GM19351 (cell line): ENCODE results near the gene CFAP97D2.
A peak's percentile ranks its signal among the peaks of the same experiment; 100 is the strongest.
"Not testable (repeated sequence)": the region's sequence is repeated elsewhere in the genome, so short reads cannot be mapped to it uniquely, and the experiment has no call there.

Experiments
- ATAC-seq: cut with Tn5 transposase; IDR thresholded peaks from one replicate; pipeline ENCODE4 v1.9.1; 2021; ENCODE audit warnings: mild to moderate bottlenecking, moderate library complexity; ENCODE audit not compliant: unreplicated experiment

CFAP97D2 gene

DNA sequence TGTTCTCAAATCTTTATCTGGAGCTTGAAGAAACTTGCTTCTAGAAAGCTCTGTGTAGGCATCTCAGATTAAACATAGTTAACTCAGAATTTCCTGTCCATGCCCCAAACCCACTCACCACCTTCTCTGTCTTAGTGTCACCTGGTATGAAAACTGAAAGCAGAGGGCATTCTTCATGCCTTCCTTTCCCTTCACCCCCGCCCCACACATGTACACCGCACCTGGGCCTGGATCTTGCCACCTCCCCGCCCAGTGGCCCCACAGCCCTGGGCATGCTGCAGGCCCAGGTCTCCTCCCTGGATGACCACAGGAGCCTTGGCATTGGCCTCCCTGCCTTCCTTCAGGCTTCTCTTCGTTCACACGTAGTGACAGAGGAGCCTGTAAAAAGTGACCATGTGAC lies 15.8 kb downstream of the CFAP97D2 start:
- ATAC-seq, result no peak

GRCh38 chr13:114196629-114197028 lies 17.6 kb downstream of the CFAP97D2 start:
- ATAC-seq, result no peak

GRCh38 chr13:114198556-114198955 lies 19.5 kb downstream of the CFAP97D2 start:
- no peak for ATAC-seq

GRCh38 chr13:114199526-114199925 lies 20.5 kb downstream of the CFAP97D2 start:
- ATAC-seq, result not testable (repeated sequence)

GRCh38 chr13:114199954-114200353 lies 20.9 kb downstream of the CFAP97D2 start:
- no peak for ATAC-seq

DNA sequence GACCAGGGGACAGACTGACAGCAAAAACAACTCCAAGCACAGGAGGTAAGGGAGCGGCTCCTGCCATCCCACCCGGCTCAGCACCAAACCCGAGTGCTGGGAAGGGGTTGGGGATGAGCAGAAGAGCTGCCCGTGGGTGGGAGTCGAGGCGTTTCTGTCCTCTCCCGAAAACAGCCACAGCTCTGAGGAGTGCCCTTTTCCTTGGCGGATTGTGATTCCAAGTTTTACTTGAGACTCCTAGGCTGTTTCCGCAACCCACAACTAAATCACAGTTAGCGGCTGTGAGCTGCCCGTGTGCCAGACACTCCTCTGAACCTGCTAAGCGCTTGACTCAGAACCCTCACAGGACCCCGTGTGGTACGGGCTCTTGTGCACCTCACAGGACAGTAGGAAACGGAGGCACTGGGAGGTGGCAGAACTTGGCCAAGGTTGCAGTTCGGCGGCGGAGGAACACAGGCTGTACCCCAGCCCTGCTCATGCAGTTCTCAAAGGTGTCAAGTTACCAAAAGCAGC lies 21.4 kb downstream of the CFAP97D2 start:
- ATAC-seq, result no peak

- no peak for ATAC-seq
Measured at GRCh38 chr13:114202581-114202980, 23.5 kb downstream of the CFAP97D2 start.

- no peak for ATAC-seq
Measured at GRCh38 chr13:114203536-114203935, 24.5 kb downstream of the CFAP97D2 start.

GRCh38 chr13:114204894-114205293 lies 25.8 kb downstream of the CFAP97D2 start:
- no peak for ATAC-seq

- ATAC-seq, result no peak
Measured at GRCh38 chr13:114208134-114208533, 29.1 kb downstream of the CFAP97D2 start.

DNA sequence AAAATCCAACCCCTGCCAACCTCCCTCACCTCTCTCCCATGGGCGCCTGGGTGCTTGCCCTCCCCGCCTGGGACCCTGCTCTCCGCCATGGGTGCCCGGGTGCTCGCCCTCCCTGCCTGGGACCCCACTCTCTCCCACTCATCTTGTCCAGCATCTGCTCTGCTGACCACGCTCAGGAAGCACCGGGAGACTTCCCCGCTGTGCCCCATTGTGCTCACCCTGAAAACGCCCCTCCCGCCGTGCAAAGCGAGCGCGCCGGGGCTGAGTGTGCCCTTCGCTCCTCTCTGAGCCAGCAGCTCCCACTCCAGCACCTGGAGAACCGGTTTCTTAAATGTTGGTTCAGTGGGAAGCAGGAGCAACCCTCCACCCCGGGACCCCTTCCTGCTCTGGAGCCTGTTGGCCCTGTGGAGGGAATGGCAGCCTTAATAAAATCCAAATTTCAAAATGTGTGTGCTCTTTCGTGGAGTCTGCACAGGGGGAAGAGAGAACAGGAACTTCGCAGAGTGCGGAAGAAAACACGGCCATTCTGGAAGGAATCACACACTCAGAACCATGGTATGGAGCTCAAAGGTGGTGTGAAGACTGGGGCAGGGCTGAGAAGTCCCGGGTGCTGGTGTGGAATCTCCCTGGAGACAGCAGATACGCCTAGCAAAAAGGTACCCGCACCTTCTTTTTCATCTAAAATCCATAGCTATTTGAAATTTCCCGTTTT lies 32.5 kb downstream of the CFAP97D2 start:
- ATAC-seq, result no peak

DNA sequence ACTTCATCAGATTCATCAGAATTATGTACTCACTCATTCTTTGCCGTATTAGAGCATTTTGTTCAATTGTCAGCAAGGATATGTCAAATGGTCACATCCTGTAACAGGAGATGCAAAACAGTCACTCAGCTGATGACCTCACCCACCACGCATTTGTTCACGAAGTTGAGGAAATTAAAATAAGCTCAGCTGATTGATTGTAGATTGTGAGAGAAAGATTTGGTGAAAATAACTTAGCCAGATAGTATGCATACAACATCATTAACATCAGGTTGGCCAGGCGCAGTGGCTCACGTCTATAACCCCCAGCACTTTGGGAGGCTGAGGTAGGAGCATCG lies 33.1 kb downstream of the CFAP97D2 start:
- ATAC-seq, result no peak

GRCh38 chr13:114213980-114214379 lies 34.9 kb downstream of the CFAP97D2 start:
- ATAC-seq, result no peak

GRCh38 chr13:114219392-114219791 lies 40.3 kb downstream of the CFAP97D2 start:
- no peak for ATAC-seq

GRCh38 chr13:114222461-114222968 lies 43.5 kb downstream of the CFAP97D2 start:
- no peak for ATAC-seq

DNA sequence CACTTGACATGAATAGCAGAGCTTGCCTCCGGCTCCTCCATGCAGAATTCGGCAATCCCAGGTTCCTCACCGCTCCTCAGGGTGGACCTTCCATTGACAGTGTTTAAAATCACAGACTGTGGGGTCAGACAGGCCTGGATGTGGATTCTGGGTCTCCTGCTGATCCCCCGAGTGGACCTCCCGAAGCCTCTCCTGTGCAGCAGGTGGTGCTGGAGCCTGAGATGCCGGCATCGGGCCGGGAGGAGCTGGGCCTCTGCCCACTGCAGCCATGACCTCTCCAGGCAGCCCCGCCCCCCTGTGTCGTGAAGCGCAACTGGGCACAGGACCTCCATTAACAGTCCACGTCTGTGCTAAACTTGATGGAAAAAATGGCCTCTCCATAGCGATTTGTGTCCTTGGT lies 45.1 kb downstream of the CFAP97D2 start:
- ATAC-seq, result no peak

DNA sequence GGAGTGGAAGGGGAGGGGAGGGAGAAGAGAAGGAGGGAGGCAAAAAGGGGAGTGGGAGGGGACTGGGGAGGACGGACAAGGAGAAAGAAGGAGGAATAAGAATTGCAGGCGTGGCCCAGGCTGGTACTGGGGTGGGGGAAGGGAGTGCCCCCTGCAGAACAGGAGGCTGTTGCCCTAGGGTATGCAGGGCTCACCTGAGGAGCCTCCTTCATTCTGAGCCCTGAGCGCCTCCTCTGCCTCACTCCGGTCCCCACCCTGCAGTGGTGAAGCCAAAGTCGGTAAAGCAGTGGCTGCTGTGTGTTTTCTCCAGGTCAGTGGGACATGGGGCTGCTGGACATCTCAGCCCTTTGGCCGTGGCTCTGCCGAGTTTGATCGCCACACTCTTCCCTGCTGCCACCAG lies 46.6 kb downstream of the CFAP97D2 start:
- ATAC-seq, result no peak

DNA sequence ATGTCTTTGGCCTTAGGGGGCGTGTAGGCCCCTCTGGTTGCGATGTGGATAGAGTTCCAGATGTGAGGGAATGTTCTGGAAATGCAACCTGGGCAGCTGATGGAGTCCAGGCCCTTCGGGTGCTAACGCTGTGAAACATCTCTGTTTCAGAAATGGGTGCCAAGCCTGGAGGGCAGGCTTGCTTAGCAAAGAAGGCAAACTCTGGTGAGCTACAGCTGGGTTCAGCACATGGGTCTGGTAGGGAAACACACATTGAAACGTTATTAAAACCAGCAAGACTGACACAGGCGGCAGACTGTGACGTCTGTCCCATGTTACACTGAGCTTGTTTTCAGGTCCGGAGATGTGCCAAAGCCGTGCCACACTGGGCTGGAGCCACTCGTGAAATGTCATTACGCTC lies 47.0 kb downstream of the CFAP97D2 start:
- ATAC-seq, result peak; percentile 14

DNA sequence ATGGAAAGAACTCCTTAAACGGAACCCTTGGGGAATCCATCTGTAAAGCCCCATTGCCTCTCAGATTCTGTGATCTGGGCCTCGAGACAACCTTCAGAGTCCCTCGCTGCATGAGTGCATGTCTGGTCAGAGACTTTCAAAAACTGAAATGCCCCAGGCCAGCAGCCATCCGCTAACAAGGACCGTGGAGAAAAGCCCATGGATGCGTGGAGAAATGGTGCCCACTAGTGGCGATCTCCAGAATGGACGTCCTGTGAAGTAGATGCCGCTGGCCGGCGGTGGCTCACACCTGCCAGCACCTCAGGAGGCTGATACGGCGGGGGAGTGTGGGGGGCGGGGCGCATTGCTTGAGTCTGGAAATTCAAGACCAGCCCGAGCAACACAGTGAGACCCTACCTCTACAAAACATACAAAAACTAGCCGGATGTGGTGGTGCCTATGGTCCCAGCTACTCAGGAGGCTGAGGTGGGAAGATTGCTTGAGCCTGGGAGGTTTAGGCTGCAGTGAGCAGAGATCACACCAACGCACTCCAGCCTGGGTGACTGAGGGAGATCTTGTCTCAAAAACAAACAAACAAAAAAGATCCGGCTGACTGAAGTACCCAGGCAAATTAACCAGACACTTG lies 47.8 kb downstream of the CFAP97D2 start:
- peak; percentile 81 for ATAC-seq

- no peak for ATAC-seq
Measured at GRCh38 chr13:114227528-114227927, 48.5 kb downstream of the CFAP97D2 start.

DNA sequence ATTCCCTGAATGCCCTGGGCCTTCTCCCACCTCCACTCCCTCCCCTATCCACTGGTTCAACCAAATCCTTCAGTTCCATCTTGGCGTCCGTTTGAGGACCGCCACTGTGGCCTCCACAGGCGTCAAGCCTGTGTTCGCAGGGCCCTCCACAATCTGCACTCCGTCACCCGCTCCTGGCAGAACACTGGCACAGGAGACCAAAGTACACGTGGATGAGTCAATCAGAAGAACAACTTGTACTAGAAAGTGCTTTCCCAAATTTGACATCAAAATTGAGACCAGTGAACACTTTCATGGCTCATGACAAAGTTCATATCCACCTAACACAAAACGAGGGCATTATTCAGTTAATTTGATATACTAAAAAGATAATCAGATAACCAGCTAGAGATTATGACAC lies 49.1 kb downstream of the CFAP97D2 start:
- no peak for ATAC-seq

GRCh38 chr13:114229506-114229905 lies 50.4 kb downstream of the CFAP97D2 start:
- ATAC-seq, result no peak
